ENCODE data around the gene CSNK1A1.
"Not testable (repeated sequence)": the region's sequence is repeated elsewhere in the genome, so short reads cannot be mapped to it uniquely, and the experiment has no call there.

Gene CSNK1A1

DNA sequence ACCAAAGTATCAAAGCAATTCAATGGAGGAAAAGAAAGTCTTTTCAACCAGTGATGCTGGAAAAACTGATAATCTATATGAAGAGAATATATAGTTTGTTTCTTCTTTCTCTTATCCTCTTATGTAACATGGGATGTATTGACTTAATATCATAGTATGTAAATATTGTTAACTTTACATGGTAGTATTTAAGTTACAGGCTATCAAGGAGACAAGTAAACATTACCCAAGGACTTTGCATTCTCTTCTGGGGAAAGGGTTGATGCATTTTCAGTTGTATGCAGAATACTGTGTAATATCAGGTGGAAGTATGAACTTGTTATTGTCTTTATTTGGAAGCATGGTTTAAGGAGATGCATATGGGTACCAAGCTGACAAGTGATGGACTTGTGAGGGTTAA lies 20.9 kb upstream of the CSNK1A1 start:
- DNase-seq, result no peak

DNA sequence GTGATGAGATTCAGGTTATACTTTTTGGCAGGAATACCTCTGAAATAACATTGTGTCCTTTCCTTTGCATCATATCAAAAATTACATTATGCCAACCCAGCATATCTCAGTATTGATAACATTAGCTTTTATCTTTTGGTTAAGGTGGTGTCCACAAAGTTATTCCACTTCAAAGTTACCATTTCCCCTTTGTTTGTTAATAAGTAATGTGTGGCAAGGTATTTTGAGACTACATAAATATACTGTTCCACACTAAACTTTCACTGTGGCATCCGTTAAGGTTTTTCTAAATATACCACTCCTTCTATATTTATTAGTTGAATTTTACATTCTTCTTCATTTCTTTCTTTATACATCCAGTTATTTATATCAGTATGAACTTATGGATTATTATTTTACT lies 16.0 kb upstream of the CSNK1A1 start:
- no peak for DNase-seq

- DNase-seq, result peak; percentile 38
These were observed 13.4 kb upstream of the CSNK1A1 start for GRCh38 chr5:149564542-149565140.

DNA sequence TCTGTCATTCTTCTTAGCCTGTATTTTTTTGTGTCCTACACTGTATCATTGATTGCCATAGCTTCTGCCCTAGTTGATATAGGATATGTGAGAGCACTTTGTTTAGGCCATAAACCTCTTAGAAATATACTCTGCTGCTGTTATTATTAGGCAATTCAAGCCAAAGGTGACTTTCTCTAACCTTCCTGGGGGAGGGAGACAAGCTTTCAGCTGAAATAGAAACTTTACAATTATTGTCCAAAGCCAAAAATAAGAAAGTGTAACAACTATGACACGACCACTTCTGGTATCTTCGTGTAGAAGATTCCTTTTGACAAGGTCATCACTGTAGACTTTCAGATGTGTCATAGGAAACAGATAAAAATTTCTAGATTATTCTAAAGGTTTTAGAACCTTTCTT lies 12.2 kb upstream of the CSNK1A1 start:
- DNase-seq, result no peak

DNA sequence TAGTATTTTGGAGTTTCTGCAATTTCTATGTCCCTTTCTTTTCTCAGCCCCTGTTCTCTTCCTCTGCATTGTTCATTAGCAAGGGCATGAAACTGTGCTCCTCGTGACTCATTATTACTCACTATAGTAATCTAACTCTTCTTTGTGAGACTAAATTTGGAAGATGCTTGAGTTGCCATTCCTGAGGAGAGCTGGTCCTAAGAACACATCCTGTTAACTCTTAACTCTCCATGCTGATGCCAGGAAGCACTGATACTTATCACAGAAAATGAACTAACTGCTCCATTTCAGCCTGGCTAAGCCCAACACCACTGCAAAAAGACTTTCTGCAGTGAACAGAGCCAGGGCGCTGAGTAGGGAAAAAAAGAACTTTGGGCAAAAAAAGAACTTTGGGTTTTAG lies 10.6 kb upstream of the CSNK1A1 start:
- DNase-seq, result no peak

DNA sequence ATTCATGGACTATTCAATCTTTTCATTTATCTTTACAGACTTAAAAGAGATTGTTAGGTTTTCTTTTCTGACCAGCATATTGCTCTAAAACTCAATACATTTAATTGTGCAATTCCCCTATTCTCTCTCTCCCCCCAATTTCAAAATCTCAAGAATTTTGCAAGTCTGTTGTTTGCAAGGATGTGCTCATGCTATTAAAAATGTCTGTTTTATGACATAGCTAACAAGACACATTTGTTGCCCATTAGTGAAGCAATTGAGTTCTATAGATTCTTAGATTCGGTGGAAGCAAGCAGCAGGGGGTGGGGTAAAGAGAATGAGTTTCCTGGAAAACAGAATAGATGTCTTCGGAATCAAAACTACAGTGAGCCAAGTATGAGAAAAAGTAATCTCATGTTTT lies 8.5 kb upstream of the CSNK1A1 start:
- DNase-seq, result no peak

DNA sequence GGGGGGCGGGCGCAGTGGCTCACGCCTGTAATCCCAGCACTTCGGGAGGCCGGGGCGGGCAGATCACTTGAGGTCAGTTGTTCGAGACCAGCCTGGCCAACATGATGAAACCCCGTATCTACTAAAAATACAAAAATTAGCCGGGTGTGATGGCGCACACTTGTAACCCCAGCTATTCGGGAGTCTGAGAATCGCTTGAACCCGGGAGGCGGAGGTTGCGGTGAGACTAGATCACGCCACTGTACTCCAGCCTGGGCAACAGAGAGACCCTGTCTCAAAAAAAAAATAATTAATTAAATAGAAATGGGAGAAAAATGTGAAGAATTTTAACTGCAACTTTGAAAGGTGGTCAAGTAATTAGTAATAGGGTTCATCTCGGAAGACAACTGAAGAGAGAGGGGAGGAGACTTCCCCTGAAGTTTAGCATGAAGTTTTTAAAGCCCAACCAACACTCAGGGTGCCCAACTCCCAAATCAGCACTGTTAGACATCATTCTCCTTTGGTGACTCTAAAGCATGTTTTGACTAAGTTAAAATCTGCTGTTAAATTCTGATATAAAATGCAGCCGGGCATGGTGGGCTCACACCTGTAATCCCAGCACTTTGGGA lies 1.4 kb upstream of the CSNK1A1 start:
- no peak for DNase-seq

GRCh38 chr5:149552038-149552494 lies 827 bp upstream of the CSNK1A1 start:
- DNase-seq, result no peak

- DNase-seq, result no peak
These were observed 529 bp downstream of the CSNK1A1 start for GRCh38 chr5:149550594-149551226.

DNA sequence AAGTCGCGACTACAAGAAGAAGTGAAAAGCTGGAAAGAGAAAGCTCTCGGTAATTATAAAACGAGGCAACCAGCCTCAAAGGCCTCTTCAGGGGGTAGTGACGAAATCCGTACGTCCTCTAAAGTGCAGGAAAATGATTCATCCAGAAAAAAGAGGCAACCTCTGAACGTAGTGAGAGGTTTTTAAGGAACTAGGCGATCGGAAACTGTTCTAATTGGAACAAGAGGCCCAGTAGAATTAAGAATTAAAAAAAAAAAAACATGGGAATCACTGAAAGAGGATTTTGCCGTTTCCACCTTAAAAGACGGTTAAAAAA lies 1.0 kb downstream of the CSNK1A1 start:
- DNase-seq, result no peak

DNA sequence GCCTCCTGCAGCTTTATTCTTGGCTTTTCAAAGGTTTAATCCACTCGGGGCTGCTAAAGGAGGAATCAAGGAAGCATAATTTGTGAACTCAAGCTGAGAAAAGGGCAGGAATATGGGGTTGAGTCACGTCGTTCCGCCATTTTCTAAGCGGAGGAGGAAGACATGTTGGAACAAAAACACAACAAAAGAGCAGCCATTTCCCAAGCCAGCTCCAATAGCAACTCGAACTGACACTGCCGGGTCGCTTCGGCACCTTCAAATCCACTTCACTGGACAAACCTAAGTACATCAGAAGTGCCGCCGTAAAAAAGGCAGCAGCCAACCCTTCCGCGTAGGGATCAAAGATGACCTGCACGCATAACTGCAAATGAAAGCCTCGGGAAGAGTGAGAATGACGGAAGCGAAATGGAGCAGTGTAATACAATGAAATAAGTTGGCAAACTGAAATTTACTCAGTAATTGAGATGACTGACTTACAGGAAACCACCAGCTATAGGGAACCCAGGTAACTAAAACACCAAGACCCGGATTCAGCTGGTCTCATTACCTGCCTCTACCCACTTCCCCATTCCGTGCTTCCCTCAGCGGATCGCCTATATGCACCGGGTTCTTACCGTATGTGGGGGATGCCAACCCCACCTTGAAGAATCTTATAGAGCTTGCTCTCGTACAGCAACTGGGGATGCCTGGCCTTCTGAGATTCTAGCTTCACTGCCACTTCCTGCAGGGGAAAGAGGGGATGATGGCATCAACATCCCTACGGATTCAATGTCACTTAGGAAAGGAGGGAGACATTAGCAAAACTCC lies 1.6 kb downstream of the CSNK1A1 start:
- DNase-seq, result peak; percentile 49

GRCh38 chr5:149546974-149547373 lies 4.3 kb downstream of the CSNK1A1 start:
- peak; percentile 18 for DNase-seq

GRCh38 chr5:149545327-149545726 lies 5.9 kb downstream of the CSNK1A1 start:
- no peak for DNase-seq

DNA sequence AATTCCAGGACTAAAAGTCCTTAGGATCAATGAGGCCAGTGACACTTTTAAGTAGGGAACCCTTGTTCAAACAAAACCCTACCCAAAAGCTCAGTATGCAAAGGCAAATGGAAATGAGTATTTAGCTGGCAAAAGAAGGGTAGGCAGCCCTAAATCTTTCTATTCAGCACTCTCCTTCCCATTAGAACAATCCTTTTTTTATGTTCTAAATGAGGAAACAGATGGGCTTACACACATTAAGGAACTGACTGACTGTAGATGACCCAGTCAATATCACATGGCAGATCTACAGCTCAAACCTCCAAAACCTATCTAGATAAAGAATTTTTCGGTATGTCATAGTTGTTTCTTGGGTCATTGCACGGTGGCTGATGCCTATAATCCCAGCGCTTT lies 7.2 kb downstream of the CSNK1A1 start:
- DNase-seq, result no peak

GRCh38 chr5:149543361-149544027 lies 7.7 kb downstream of the CSNK1A1 start:
- no peak for DNase-seq

DNA sequence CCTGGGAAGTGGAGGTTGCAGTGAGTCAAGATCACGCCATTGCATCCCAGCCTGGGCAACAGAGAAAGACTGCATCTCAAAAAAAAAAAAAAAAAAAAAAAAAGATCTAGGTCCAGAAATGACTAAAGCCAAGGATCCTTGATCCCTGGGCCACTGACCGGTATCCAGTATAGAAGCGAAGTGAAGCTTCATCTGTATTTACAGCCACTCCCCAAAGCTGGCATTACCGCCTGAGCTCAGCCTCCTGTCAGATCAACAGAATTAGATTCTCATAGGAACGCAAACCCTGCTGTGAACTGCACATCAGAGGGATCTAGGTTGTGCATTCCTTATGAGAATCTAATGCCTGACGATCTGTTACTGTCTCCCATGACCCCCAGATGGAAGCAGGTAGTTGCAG lies 9.3 kb downstream of the CSNK1A1 start:
- DNase-seq, result no peak

- DNase-seq, result no peak
These were observed 11.2 kb downstream of the CSNK1A1 start for GRCh38 chr5:149540089-149540488.

DNA sequence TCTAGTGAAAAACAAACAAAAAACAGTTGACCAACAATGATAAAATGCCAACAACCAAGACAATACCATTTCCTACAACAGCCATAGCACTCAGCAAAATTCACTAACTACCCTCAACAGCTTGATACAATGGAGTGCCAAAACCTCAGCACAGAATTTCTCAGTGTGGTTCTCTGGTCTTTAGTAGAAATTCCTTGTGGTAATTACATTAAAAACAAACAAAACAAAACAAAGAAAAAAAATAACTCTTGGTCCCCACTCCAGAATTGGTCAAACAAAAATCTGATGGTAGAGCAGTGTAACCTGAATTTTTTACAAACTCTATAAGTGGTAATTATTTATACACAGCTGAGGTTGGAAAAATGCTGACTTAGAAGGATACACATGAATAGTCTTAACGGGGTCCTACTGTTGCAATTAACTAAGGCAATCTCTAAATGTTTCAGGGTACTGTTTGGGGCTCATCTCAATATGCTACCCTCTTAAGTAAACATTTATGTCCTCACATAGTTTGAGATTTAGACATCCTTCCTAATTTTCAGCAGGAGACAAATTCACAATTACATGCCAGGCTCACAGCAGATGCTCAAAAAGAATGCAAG lies 13.8 kb downstream of the CSNK1A1 start:
- no peak for DNase-seq

DNA sequence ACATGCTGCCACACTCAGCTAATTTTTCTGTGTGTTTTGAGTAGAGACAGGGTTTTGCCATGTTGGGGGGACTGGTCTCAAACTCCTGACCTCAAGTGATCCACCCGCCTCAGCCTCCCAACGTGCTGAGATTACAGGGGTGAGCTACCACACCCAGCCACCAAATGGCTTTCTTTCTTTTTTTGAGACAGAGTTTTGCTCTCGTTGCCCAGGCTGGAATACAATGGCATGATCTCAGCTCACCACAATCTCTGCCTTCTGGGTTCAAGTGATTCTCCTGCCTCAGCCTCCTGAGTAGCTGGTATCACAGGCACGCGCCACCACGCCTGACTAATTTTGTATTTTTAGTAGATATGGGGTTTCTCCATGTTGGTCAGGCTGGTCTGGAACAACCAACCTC lies 15.5 kb downstream of the CSNK1A1 start:
- DNase-seq, result not testable (repeated sequence)

- no peak for DNase-seq
These were observed 18.8 kb downstream of the CSNK1A1 start for GRCh38 chr5:149532413-149532812.

DNA sequence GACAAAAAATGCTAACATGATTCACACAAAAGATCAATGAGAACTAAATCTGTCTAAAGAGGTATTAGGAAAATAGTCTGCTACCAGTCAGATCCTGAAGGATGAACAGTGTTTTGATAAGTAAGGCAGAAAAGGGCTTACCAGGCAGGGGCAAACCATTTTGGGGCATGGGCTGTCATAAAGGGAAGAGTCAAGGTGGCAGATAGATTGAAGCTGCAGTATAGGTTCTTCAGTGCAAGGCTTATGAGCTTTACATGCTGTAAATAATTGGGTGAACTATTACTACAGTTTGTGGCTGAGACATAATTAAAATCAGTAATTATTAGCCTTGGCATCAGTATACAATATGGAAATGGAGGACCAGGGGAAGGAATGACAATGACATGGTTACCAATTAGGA lies 21.8 kb downstream of the CSNK1A1 start:
- DNase-seq, result no peak

DNA sequence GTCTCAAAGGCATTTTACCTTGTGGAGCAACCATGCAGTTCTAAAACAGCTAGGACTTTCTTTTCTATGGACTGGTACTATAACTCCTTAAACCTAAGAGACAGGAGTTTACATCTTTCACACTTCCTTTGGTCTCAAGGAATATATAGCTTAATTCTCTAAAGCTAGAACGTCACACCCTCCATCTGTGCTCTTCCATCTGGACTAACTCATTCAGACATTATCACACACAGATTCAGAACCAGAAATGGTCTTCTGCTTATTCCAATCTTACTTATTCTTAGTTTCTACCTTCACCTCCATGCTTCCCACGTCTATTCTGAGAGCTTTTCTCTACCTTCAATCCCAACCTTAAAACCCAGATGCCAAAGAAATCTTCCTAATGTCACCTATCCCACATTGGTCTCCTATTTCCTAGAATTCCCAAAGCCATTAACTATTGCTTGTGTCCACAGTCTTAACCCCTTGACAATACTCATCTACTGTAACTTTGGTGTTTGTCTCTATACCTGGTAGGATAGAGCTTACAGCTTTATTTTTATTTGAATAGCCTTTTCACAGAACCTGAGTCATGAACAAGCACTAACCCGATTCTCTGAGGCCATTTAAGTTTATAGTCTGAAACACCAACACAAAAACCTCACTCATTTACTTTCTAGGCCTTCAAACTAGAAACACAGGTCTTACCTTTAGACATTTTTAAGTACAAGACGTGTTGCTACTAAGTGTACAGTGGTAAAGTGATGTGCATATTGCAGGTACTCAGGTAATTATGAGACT lies 22.8 kb downstream of the CSNK1A1 start:
- DNase-seq, result no peak
